ENCODE data around the gene C6orf15. TPM values are rescaled to one million over a fixed set of nuclear protein-coding genes. Genes with fewer than 3 reads are reported as not detected.

C6orf15 gene
- polyA plus RNA-seq, 1 donor from 2014 or later = not detected

- no peaks in the 10 kb centered on the region for H3K9me2 ChIP-seq (ENCODE audit: insufficient read depth, low read length)
- no peaks in the 10 kb centered on the region for H3K27me3 ChIP-seq (ENCODE audit: insufficient read depth, low read depth, low read length)
- no peaks in the 10 kb centered on the region for H3F3A ChIP-seq (ENCODE audit: insufficient read depth, low read length, poor library complexity, severe bottlenecking)
- H2AFZ ChIP-seq (ENCODE audit: low read depth, low read length) = no peak overlapping the region
- no peak overlapping the region for H3K9ac ChIP-seq (ENCODE audit: low read length)
- H3K36me3 ChIP-seq (ENCODE audit: insufficient read depth, low read length) = no peaks in the 10 kb centered on the region
- no peaks in the 10 kb centered on the region for H4K20me1 ChIP-seq (ENCODE audit: insufficient read depth)
- no peak overlapping the region for H3K4me2 ChIP-seq (ENCODE audit: low read length)
- TF ChIP-seq TAF1 (IDR thresholded peaks at IDR 0.05; ENCODE audit: low read depth) = no peak
- TF ChIP-seq MXI1 (conservative IDR thresholded peaks at IDR 0.05; ENCODE audit: poor library complexity, severe bottlenecking) = no peak
- no peak for TF ChIP-seq EP300 (conservative IDR thresholded peaks at IDR 0.05; ENCODE audit: poor library complexity, severe bottlenecking)
- no peak for TF ChIP-seq SMC3 (conservative IDR thresholded peaks at IDR 0.05; ENCODE audit: poor library complexity)
- no peak for TF ChIP-seq POLR2AphosphoS5 (IDR thresholded peaks at IDR 0.05)
- TF ChIP-seq RAD21 (conservative IDR thresholded peaks at IDR 0.05) = no peak
- TF ChIP-seq CTCF (IDR thresholded peaks at IDR 0.05; ENCODE audit: poor library complexity, severe bottlenecking) = no peak
- no peak for TF ChIP-seq EZH2 (IDR thresholded peaks at IDR 0.05; ENCODE audit: borderline replicate concordance, insufficient read depth, low read length, poor library complexity, severe bottlenecking)
- TF ChIP-seq REST (IDR thresholded peaks at IDR 0.05; ENCODE audit: borderline replicate concordance) = no peak
- H3K9me3 ChIP-seq (ENCODE audit: low read length) = no peaks in the 10 kb centered on the region
- no peak overlapping the region for H3K4me3 ChIP-seq (ENCODE audit: low read length)
- H3K27ac ChIP-seq (ENCODE audit: low read length) = no peak overlapping the region
- no peaks in the 10 kb centered on the region for H3K79me2 ChIP-seq (replicated peaks; ENCODE audit: insufficient read depth, low read length)
Measured at GRCh38 chr6:31149827-31150447, 37.6 kb upstream of the C6orf15 start.

GRCh38 chr6:31145386-31145785 is 33.0 kb upstream of the C6orf15 start:
- Histone ChIP-seq H3K4me3 (ENCODE audit: low read length) (no peak overlapping the region), H3K27ac (ENCODE audit: low read length) (no peak overlapping the region)
- TF ChIP-seq EP300 (conservative IDR thresholded peaks at IDR 0.05; ENCODE audit: poor library complexity, severe bottlenecking) (no peak), CTCF (IDR thresholded peaks at IDR 0.05; ENCODE audit: poor library complexity, severe bottlenecking) (no peak), MXI1 (conservative IDR thresholded peaks at IDR 0.05; ENCODE audit: poor library complexity, severe bottlenecking) (no peak), POLR2AphosphoS5 (IDR thresholded peaks at IDR 0.05) (no peak), SMC3 (conservative IDR thresholded peaks at IDR 0.05; ENCODE audit: poor library complexity) (no peak), EZH2 (IDR thresholded peaks at IDR 0.05; ENCODE audit: borderline replicate concordance, insufficient read depth, low read length, poor library complexity, severe bottlenecking) (no peak), REST (IDR thresholded peaks at IDR 0.05; ENCODE audit: borderline replicate concordance) (no peak), TAF1 (IDR thresholded peaks at IDR 0.05; ENCODE audit: low read depth) (no peak), RAD21 (conservative IDR thresholded peaks at IDR 0.05) (no peak)

More at GRCh38 chr6:31145386-31145785, 33.0 kb upstream of the C6orf15 start:
- Histone ChIP-seq H3K9me2 (ENCODE audit: insufficient read depth, low read length) (no peaks in the 10 kb centered on the region), H3K36me3 (ENCODE audit: insufficient read depth, low read length) (no peaks in the 10 kb centered on the region), H4K20me1 (ENCODE audit: insufficient read depth) (no peaks in the 10 kb centered on the region), H3F3A (ENCODE audit: insufficient read depth, low read length, poor library complexity, severe bottlenecking) (no peaks in the 10 kb centered on the region), H3K9ac (ENCODE audit: low read length) (no peak overlapping the region), H3K27me3 (ENCODE audit: insufficient read depth, low read depth, low read length) (no peaks in the 10 kb centered on the region), H2AFZ (ENCODE audit: low read depth, low read length) (no peak overlapping the region), H3K79me2 (replicated peaks; ENCODE audit: insufficient read depth, low read length) (no peaks in the 10 kb centered on the region), H3K4me2 (ENCODE audit: low read length) (no peak overlapping the region), H3K9me3 (ENCODE audit: low read length) (no peaks in the 10 kb centered on the region)
